ENCODE results near the gene CCDC142. TPM values are rescaled to one million over a fixed set of nuclear protein-coding genes. Genes with fewer than 3 reads are reported as not detected.

Gene CCDC142
- total RNA-seq, 1 experiment from 2014 or later: 19.8 TPM

GRCh38 chr2:74526649-74527230 is 43.9 kb upstream of the CCDC142 start:
- H3K9me3 ChIP-seq (ENCODE audit: insufficient read depth, low read depth): no peaks in the 10 kb centered on the region
- ChIA-PET POLR2A (ENCODE audit: unreplicated experiment) (interaction anchor here (0.5 kb wide), 1 partner anchor 59 kb away, joined by 7 read pairs; no protein-coding TSS in a partner anchor), CTCF (no interaction called here)
- no peak overlapping the region for H3K27ac ChIP-seq
- H3K36me3 ChIP-seq (ENCODE audit: low read depth): peaks cover 18% of the 10 kb centered on the region
- no peak overlapping the region for H3K4me2 ChIP-seq
- H3K9me2 ChIP-seq (ENCODE audit: insufficient read depth): no peaks in the 10 kb centered on the region
- H2AFZ ChIP-seq: no peak overlapping the region
- H4K20me1 ChIP-seq (ENCODE audit: insufficient read depth): peaks cover 9% of the 10 kb centered on the region; the same call in 1 of the 2 replicates
- no peaks in the 10 kb centered on the region for H3K27me3 ChIP-seq (ENCODE audit: insufficient read depth, low read depth)
- H3K4me3 ChIP-seq: no peak overlapping the region
- TF ChIP-seq CTCF (conservative IDR thresholded peaks at IDR 0.05) (no peak), EZH2 (IDR thresholded peaks at IDR 0.05; ENCODE audit: low read depth) (no peak)
- no TSS peak for BruUV-seq (replicated peaks)
- H3K4me1 ChIP-seq (replicated peaks; ENCODE audit: insufficient read depth): peaks cover 18% of the 10 kb centered on the region
- DNase-seq: no peak
- H3K79me2 ChIP-seq (ENCODE audit: low read depth): peaks cover 37% of the 10 kb centered on the region
- H3F3A ChIP-seq (ENCODE audit: insufficient read depth, low read depth): peaks cover 8% of the 10 kb centered on the region; the same call in 1 of the 2 replicates
- intact Hi-C loops (cut with micrococcal nuclease; ENCODE audit: unreplicated experiment): no loop called here

- H3K4me3 ChIP-seq: no peak within 1 kb of the TSS
- no peaks in the 10 kb centered on the region for H3K27me3 ChIP-seq (ENCODE audit: insufficient read depth, low read depth)
- intact Hi-C loops (cut with micrococcal nuclease; ENCODE audit: unreplicated experiment): no loop called here
- H2AFZ ChIP-seq: no peak within 1 kb of the TSS
- no TSS peak for BruUV-seq (replicated peaks)
- H3K4me2 ChIP-seq: no peak within 1 kb of the TSS
- no peak within 1 kb of the TSS for H3K27ac ChIP-seq
- peak in 1 of 2 experiments; percentile 69 for DNase-seq
- H3K9me3 ChIP-seq (ENCODE audit: insufficient read depth, low read depth): no peaks in the 10 kb centered on the region
- TF ChIP-seq CTCF (conservative IDR thresholded peaks at IDR 0.05): no peak
- peaks cover 32% of the 10 kb centered on the region for H3K79me2 ChIP-seq (ENCODE audit: low read depth)
- H3K9me2 ChIP-seq (ENCODE audit: insufficient read depth): no peaks in the 10 kb centered on the region
- ChIA-PET POLR2A (ENCODE audit: unreplicated experiment) (interaction anchor here (0.5 kb wide), 1 partner anchor 60 kb away, joined by 7 read pairs; no protein-coding TSS in a partner anchor), CTCF (no interaction called here)
- H3K36me3 ChIP-seq (ENCODE audit: low read depth): peaks cover 18% of the 10 kb centered on the region
- peaks cover 6% of the 10 kb centered on the region; the same call in 1 of the 2 replicates for H3F3A ChIP-seq (ENCODE audit: insufficient read depth, low read depth)
- peaks cover 9% of the 10 kb centered on the region; the same call in 1 of the 2 replicates for H4K20me1 ChIP-seq (ENCODE audit: insufficient read depth)
- H3K4me1 ChIP-seq (replicated peaks; ENCODE audit: insufficient read depth): peaks cover 15% of the 10 kb centered on the region
Measured at GRCh38 chr2:74525717-74526648, 43.2 kb upstream of the CCDC142 start, which contains the start of gene DQX1. Gene DQX1, minus strand, starts transcription at chr2:74526231. Its CDS starts 502 bp downstream, at chr2:74525729.

DNA sequence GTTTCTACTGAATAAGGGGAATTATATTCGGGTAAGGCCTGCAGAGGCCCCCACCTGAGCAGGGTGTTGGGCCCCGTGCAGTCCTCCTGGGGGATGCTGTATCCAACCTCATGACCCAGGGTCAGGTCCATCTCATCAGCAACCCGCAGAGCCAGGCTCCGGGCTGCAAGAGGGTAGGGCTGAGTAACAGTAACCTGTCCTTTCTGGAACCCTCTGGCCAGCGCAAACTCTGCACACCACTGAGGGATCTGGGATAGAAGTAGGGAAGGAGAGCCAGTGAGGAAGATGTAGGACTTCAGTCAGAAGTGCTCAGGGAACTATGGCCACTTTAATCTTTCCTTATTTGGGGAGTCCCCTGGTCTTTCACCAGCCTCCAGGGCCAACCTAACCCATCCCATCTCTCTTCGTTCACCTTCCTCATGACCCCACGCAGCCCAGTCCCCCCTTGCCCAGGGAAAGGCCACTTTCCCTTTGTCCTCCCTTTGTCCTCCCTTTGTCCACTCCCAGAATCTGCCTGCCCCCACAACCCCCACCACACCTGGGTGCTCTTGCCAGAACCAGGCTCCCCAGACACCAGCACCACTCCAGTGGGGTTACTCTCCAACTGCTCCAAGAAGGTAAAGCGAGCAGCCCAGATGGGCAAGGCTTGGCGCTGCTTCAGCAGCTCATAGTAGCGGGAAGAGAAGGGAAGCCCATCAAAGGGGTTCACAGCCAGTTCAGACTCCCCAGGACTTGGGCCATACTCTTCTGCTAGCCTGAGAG is 42.3 kb upstream of the CCDC142 start:
- Histone ChIP-seq H3K4me1 (replicated peaks; ENCODE audit: insufficient read depth) (peaks cover 10% of the 10 kb centered on the region), H3K36me3 (ENCODE audit: low read depth) (peaks cover 18% of the 10 kb centered on the region), H2AFZ (no peak overlapping the region), H4K20me1 (ENCODE audit: insufficient read depth) (peaks cover 9% of the 10 kb centered on the region; the same call in 1 of the 2 replicates), H3K27me3 (ENCODE audit: insufficient read depth, low read depth) (no peaks in the 10 kb centered on the region), H3K4me2 (no peak overlapping the region), H3F3A (ENCODE audit: insufficient read depth, low read depth) (peaks cover 6% of the 10 kb centered on the region; the same call in 1 of the 2 replicates), H3K79me2 (ENCODE audit: low read depth) (peaks cover 27% of the 10 kb centered on the region), H3K9me2 (ENCODE audit: insufficient read depth) (no peaks in the 10 kb centered on the region), H3K9me3 (ENCODE audit: insufficient read depth, low read depth) (no peaks in the 10 kb centered on the region), H3K27ac (no peak overlapping the region), H3K4me3 (no peak overlapping the region)
- ChIA-PET POLR2A (ENCODE audit: unreplicated experiment) (no interaction called here), CTCF (no interaction called here)
- no TSS peak for BruUV-seq (replicated peaks)
- DNase-seq: no peak
- intact Hi-C loops (cut with micrococcal nuclease; ENCODE audit: unreplicated experiment): no loop called here
- TF ChIP-seq EZH2 (IDR thresholded peaks at IDR 0.05; ENCODE audit: low read depth) (no peak), CTCF (conservative IDR thresholded peaks at IDR 0.05) (no peak)
